KBM-7 (cell line): ENCODE data around the gene BEND5.

Experiments used
- DNase-seq: peaks from one replicate; pipeline ENCODE4 v3.0.0-alpha.2; 2015
- in situ Hi-C: fragments of 300-500 bp; cut with MboI; formaldehyde crosslinking; loops from 2 replicates; pipeline ENCODE4 v1.14.3; 2020; ENCODE audit warnings: low sequenced_read_pairs, low pct_unique_long_range_greater_than_20kb, mixed read lengths

BEND5 gene

GRCh38 chr1:48688102-48688760 is 88.5 kb downstream of the BEND5 start:
- DNase-seq: peak; percentile 18
- in situ Hi-C loops: no loop called here

- no peak for DNase-seq
- in situ Hi-C loops: no loop called here
Measured at GRCh38 chr1:48687282-48688045, 89.2 kb downstream of the BEND5 start.

DNA sequence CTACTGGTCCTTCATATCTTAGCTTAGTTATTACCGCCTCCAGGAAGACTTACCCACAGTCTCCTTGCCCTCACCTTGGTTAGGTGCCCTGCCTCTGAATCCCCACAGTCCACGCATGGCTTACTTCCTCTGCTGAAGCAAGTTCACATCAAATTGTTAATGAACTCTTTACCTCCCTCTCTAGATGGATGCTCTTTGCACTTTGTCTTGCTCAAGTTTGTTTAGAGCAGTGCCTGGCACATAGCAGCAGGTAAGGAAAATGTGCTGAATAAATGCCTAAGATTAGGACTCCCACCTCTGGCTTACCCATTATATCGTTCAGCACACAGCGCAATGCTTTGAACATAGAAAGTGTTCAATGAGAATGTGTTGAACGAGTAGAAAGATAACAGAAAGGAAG is 90.5 kb downstream of the BEND5 start:
- in situ Hi-C loops: no loop called here

GRCh38 chr1:48684381-48684780 is 92.3 kb downstream of the BEND5 start:
- DNase-seq: no peak
- in situ Hi-C loops: no loop called here

More for the DNA sequence above, 90.5 kb downstream of the BEND5 start:
- DNase-seq: no peak

GRCh38 chr1:48683839-48684238 is 92.9 kb downstream of the BEND5 start:
- in situ Hi-C loops: no loop called here

GRCh38 chr1:48681476-48682305 is 95.0 kb downstream of the BEND5 start:
- in situ Hi-C loops: no loop called here
- DNase-seq: no peak

More at GRCh38 chr1:48683839-48684238, 92.9 kb downstream of the BEND5 start:
- DNase-seq: no peak

- no peak for DNase-seq
- in situ Hi-C loops: no loop called here
Measured at GRCh38 chr1:48680411-48681035, 96.2 kb downstream of the BEND5 start.

GRCh38 chr1:48679859-48680258 is 96.8 kb downstream of the BEND5 start:
- DNase-seq: no peak
- in situ Hi-C loops: no loop called here

GRCh38 chr1:48678710-48679505 is 97.8 kb downstream of the BEND5 start:
- in situ Hi-C loops: no loop called here
- no peak for DNase-seq
